ENCODE results near the gene FILIP1L.

Gene FILIP1L

GRCh38 chr3:99969136-99969535 is 145.2 kb downstream of the FILIP1L start:
- no peak for DNase-seq

DNA sequence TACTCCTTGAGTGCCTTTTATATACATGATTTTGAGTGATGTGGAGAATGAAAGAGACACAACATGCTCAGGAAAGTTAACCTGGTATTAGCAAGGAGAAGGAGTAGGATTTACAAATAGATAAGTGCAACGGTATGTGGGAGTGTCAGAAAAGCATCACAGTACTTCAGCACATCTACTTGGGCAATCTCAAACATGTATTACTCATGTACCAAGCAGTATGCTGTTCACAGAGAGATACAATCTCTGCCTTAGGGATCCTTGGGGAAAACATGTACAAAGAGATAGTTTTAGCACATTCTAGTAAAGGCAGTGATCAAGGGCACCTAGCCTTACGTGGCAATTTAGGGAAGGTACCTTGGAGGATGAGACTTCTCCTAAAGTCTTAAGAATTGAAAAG is 146.5 kb downstream of the FILIP1L start:
- DNase-seq, result no peak

GRCh38 chr3:99966662-99967416 is 147.5 kb downstream of the FILIP1L start:
- no peak for DNase-seq

GRCh38 chr3:99965681-99966408 is 148.5 kb downstream of the FILIP1L start:
- DNase-seq, result no peak

GRCh38 chr3:99965077-99965476 is 149.2 kb downstream of the FILIP1L start:
- DNase-seq, result no peak

DNA sequence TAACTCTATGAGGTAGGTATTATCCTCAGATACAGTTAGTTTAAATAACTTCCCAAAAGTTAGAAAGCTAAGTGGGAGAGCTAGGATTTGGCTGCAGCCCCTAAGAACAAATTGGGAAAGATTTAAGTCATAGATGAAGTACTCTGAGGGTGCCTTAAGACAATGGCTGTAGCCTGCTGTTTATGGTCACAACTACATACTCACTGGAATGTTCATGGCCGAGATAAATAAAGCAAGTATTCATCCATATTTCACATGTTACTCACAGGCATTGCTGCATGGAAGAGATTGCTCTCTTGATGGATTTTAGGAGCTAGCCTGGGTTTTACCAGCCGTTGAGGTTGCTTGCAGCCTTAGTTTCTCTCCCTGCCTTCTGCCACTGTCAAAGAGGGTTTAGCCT is 151.6 kb downstream of the FILIP1L start:
- no peak for DNase-seq

DNA sequence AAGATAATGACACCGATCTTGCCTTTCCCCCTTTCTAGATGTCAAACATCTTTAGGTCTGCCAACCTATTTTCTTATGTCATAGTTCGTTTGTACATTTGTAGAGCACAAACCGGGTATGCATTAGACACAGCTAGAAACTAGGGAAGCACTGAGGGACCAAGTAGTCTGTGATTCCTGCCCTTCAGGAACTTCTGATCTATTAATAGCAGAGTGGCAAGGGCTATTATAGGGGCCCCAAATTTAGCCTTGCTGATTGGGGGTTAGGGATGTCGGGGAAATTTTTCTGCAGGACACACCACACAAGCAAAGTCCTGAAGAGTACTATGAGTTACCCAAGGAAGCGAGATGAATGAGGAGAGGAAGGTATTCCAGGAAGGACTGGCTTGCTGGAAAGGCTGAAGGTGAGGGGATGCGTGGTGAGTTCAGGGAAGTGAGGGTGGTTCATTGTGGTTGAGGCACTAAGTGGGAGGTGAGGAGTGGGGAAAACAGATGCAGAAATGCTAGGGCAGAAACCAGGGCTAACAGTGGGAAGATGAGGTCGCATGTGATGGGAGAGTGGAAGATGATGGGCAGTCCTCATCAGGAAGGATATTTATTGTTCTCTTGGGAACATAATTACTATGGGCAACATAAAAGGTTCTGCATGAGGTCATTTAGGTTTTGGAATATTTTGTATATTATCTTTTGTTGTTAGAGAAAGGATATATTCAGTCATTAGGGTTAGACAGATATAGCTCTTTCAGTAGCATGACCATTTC is 152.4 kb downstream of the FILIP1L start:
- no peak for DNase-seq

DNA sequence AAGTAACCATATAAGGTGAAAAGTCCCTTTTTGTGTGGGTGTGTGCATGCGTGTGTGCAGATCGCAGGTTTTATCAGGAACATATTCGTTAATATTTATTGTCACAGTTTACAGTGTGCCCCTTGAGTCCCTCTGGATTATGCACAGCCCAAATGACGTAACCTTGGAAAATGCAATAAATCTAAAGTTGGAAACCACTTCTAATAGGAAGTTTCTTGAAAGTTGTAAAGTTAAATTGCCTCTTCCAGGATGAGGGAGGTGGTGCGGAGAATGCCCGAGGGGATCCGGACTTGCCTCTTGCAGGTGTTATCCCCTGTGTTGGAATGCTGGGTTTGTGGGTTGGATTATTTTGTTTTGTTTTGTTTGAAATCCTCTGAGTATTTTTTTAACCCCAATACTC is 153.4 kb downstream of the FILIP1L start:
- DNase-seq, result no peak

DNA sequence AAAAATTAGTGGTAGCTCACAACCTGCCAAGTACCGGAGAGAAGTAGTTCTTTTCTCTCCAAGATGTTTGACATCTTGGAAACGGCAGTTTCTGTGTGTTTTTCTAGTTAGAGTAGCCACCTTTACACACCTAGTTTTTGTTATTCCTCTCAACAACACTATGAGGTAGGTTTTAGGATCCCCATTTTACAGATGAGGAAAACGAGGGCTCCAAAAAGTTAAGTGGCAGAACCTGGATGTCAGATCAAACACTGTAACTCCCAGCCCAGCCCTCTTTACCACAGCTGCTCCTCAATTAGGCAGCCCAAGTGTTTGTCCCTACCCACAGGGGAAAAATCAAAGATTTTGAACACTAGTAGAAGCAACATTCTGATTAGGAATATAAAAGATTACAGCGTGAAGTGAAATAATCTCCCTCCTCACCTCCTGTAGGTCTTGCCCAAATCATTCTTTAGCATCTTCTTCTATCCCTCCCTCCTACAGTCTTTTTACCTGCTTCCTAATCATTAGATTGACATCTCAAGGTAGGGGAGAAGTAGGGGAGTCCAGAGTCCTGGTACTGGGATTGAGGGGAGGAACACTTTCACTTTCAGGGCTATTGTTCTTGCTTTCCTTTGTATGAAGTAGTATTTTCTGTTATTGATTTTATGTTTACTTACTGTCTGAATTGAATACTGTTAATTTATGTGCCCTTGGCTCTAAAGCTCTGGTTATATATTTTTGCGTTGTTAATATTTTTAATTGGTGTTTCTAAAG is 154.0 kb downstream of the FILIP1L start:
- DNase-seq, result no peak

GRCh38 chr3:99958222-99958912 is 155.9 kb downstream of the FILIP1L start:
- DNase-seq, result no peak

DNA sequence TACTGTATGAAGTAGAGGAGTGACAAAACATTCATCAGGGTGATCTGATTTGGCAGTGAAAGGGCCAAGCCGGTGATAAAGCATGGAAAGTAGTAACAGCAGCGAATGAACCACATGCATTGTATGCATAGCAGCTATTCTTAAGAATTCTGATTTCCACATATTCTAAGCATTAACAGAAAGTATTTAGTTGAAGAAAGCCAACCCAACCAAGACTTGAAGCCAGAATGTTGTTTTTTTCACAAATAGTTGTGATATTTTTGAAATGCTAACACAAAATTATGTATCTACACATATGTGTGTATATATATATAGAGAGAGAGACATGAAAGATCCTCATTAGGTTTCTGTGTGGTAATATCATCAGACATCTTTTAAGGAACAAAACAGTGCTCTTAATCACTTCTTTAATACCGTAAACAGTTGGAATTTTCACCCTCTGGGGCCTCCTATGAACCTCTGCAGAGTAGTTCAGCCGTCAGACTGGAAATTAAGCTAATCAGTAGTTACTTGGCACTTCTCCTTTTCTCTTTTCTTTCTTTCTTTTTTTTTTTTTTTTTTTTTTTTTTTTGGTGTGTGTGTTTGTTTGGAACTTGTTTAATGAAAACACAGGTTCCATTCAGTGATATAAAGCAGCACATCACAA is 157.0 kb downstream of the FILIP1L start:
- no peak for DNase-seq

DNA sequence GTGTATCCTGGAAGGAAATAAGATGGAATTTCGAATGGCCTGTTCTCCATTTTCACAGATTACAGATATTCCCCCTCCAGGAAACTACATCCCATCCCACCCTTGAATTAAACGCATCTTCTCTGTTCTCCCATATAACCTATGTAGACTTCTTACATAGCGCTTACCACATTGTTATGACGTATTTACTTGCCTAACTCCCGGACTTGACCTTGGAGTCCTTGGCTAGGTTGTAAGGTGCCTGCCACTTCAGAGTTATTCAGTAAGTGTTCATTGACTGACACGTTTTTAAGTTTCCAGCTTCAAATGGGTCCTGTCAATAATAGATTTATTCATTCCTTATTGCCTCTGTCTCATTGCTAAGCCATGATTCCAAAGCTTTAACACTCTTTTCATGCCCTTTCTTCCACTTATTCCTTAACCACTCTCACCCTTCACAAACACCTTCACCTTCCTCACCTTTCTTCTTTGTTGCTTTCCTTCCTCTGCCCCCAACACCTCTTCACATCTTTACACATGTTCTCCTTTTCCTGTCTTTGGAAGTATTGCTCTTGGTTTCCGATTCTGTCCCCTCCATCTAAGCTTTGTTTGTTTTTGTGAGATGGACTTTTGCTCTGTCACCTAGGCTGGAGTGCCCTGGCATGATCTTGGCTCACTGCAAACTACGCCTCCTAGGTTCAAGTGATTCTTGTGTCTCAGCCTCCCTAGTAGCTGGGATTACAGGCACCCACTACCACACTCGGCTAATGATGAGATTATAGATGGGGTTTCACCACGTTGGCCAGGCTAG is 158.3 kb downstream of the FILIP1L start:
- DNase-seq, result no peak

DNA sequence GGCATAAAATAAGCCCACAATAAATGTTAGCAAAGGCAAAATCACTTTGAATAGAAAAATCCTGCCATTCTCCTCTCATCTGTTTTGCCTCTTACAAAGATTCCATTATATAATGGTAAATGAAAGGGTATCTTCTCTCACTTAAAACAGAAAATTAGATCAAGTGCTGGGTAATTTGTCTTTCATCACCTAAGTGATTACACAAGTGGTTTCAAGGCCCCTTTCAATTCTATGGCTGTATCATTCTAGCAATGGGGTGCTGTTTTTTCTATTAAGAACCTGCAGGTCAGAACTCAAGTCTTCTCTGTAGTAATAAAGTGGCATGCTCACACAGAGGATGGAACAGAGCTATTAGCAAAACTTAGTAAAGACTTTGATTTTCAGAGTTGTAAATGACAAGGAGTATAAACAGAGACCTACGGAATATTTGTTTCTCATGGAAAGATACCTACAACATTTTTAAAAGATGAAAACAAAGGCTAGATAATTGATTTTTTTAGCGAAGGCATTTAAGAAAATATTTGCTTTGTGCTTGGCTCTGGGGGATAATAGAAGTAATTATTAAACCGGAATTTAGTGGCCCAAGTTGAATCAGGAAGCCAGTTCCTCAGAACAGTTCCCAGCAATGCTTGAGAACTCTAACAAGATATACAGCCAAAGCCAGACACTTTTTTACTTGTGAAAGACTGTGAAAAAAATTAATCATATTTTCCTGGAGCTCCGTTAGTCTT is 159.2 kb downstream of the FILIP1L start:
- DNase-seq, result no peak

GRCh38 chr3:99953596-99953995 is 160.7 kb downstream of the FILIP1L start:
- no peak for DNase-seq

GRCh38 chr3:99952306-99952705 is 162.0 kb downstream of the FILIP1L start:
- no peak for DNase-seq

DNA sequence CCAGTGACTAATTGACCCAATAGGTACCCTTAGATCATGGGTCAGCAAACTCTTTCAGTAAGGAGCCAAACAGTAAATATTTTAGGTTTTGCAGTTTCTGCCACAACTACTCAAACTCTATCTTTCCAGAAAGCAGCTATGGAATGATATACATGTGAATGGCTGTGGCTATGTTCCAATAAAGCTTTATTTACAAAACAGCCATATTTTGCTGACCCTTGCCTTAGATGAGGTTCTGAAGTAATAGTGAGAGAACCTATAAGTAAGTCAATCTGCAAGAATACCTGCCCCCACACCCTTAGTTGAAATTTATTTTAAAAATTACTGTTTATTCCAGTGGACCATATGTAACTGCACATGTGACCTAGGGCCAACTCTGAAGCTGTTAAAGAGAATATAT is 162.6 kb downstream of the FILIP1L start:
- no peak for DNase-seq

DNA sequence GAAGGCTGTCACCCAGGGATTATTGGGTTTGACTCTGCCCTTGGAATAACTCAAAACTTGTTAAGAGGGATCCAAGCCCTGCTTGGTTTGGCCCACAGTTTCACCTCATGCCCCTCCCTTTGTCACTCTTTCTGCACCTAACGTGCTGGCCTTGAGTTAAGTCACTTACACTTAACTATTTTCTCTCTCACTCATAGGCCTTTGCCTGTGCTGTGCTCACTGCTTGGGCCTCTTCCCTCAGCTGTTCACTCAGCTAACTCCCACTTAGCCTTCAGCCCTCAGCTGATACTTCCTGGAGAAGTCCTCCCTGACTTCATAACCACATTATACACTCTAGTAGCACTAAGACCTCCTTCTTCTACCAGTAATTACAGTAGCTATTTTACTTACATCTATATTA is 163.4 kb downstream of the FILIP1L start:
- DNase-seq, result no peak

- DNase-seq, result no peak
These were observed 164.2 kb downstream of the FILIP1L start for GRCh38 chr3:99949956-99950670.

DNA sequence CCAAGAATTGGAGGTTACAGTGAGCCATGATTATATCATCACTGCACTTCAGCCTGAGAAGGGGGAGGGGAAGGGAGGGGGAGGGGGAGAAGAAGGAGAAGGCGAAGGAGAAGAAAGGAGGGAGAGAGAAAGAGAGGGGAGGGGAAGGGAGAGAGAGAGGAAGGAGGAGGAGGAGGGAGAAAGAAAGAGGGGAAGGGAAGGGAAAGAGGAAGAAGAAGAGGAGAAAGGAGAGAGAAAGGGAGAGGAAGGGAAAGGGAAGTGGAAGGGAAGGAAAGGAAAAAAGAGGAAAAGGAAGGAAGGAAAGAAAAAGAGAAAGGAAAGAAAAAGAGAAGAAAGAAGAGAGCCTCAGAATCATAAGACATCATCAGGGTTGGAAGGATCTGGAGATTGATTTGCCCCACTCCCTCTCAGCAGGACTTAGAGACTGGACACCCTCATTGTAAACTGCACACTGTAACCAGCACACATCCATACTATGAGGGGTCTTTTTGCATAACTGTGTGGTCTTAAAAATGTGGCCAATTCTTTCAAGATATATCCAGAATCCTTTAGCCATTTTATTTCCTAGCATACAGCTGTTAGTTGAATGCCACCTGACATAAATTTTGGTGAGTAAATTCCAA is 165.7 kb downstream of the FILIP1L start:
- DNase-seq, result no peak
